ENCODE measurements around the gene TUT1.

TUT1 gene

GRCh38 chr11:62535802-62536201 lies 55.5 kb downstream of the TUT1 start:
- no peak for TF ChIP-seq CTCF (IDR thresholded peaks at IDR 0.05; ENCODE audit: extremely low read depth, missing control alignments)
- no peak for DNase-seq (ENCODE audit: low spot score)

GRCh38 chr11:62534779-62535545 lies 56.4 kb downstream of the TUT1 start:
- no peak for DNase-seq (ENCODE audit: low spot score)
- no peak for TF ChIP-seq CTCF (IDR thresholded peaks at IDR 0.05; ENCODE audit: extremely low read depth, missing control alignments)

GRCh38 chr11:62532096-62532495 lies 59.2 kb downstream of the TUT1 start:
- TF ChIP-seq CTCF (IDR thresholded peaks at IDR 0.05; ENCODE audit: extremely low read depth, missing control alignments): no peak
- no peak for DNase-seq (ENCODE audit: low spot score)
